Calu3 (cell line): ENCODE data around the gene PHC3. TPM values are rescaled to one million over a fixed set of nuclear protein-coding genes. Genes with fewer than 3 reads are reported as not detected.
A peak's percentile ranks its signal among the peaks of the same experiment; 100 is the strongest.

Experiments used
- BruUV-seq: library from RNA; stranded (reverse); fragments of 400-500 nt; replicated peaks from 2 replicates; lab custom pipeline; 2021; lab: Mats Ljungman, UMichigan
- CTCF ChIA-PET: fragments of 300-600 bp; sonication (Branson Sonifier 250); formaldehyde crosslinking; loops from one replicate; lab custom pipeline; 2022; ENCODE audit warnings: antibody characterized with exemption; lab: Charles Lee
- DNase-seq: peaks from one replicate; pipeline ENCODE4 v3.0.0; 2022
- H3K27ac Mint-ChIP-seq: one replicate; pipeline ENCODE4 v1.8.0; 2022; ENCODE audit warnings: mixed read lengths; ENCODE audit not compliant: unreplicated experiment
- H3K27me3 Mint-ChIP-seq: one replicate; pipeline ENCODE4 v1.8.0; 2022; ENCODE audit warnings: mixed read lengths; ENCODE audit not compliant: unreplicated experiment
- H3K36me3 Mint-ChIP-seq: one replicate; pipeline ENCODE4 v1.8.0; 2022; ENCODE audit warnings: mild to moderate bottlenecking, moderate library complexity, mixed read lengths; ENCODE audit not compliant: insufficient read depth, unreplicated experiment
- H3K4me1 Mint-ChIP-seq: one replicate; pipeline ENCODE4 v1.8.0; 2022; ENCODE audit warnings: mild to moderate bottlenecking, low read depth, mixed read lengths; ENCODE audit not compliant: unreplicated experiment
- H3K4me3 Mint-ChIP-seq: one replicate; pipeline ENCODE4 v1.8.0; 2022; ENCODE audit warnings: mild to moderate bottlenecking, low read depth, moderate library complexity, mixed read lengths; ENCODE audit not compliant: unreplicated experiment
- H3K9me3 Mint-ChIP-seq: one replicate; pipeline ENCODE4 v1.8.0; 2022; ENCODE audit warnings: low read depth, mixed read lengths; ENCODE audit not compliant: unreplicated experiment
- CTCF ChIP-seq: fragments of 200-600 bp; IDR thresholded peaks from one replicate; pipeline ENCODE4 v1.8.0; 2022; ENCODE audit warnings: antibody characterized with exemption; ENCODE audit not compliant: unreplicated experiment
- intact Hi-C: fragments of 100-400 bp; cut with micrococcal nuclease; formaldehyde crosslinking; loops from one replicate; pipeline ENCODE4 v1.10.0; 2022; ENCODE audit not compliant: unreplicated experiment
- total RNA-seq: library from RNA; stranded (reverse); gene quantifications from 2 replicates; pipeline ENCODE4 v1.2.3, GENCODE V29; 2022

Gene PHC3
- total RNA-seq, 1 experiment from 2014 or later, result 113 TPM

GRCh38 chr3:170225166-170225565, 43.6 kb upstream of the PHC3 start:
- DNase-seq, result no peak
- Mint-ChIP-seq H3K36me3 (peaks cover 31% of the 10 kb centered on the region), H3K27ac (peak overlapping the region; percentile 27), H3K9me3 (no peaks in the 10 kb centered on the region), H3K27me3 (no peaks in the 10 kb centered on the region), H3K4me1 (peaks cover 47% of the 10 kb centered on the region), H3K4me3 (peak overlapping the region; percentile 38)
- CTCF ChIA-PET, result interaction anchor here (0.5 to 0.7 kb wide), 2 partner anchors 78 to 1078 kb away, joined by 3 read pairs; no protein-coding TSS in a partner anchor
- BruUV-seq, result no TSS peak
- no peak for TF ChIP-seq CTCF
- intact Hi-C loops, result no loop called here

GRCh38 chr3:170222647-170223541, 41.4 kb upstream of the PHC3 start:
- H3K27me3 Mint-ChIP-seq, result no peaks in the 10 kb centered on the region

GRCh38 chr3:170221924-170222646, 40.6 kb upstream of the PHC3 start, which contains the start of gene PRKCI:
Gene PRKCI (plus strand): TSS chr3:170222424. CDS start chr3:170222670, 246 bp downstream.
- BruUV-seq, result TSS peak; percentile 74
- Mint-ChIP-seq H3K4me1 (peaks cover 28% of the 10 kb centered on the region), H3K27ac (peak within 1 kb of the TSS; percentile 99), H3K4me3 (peak within 1 kb of the TSS; percentile 86), H3K9me3 (no peaks in the 10 kb centered on the region), H3K27me3 (no peaks in the 10 kb centered on the region), H3K36me3 (peaks cover 31% of the 10 kb centered on the region)
- DNase-seq, result peak; percentile 99
- intact Hi-C loops, result loop anchor here (1.0 kb wide), 1 partner anchor 41 kb away; the partner anchor contains the start of gene PHC3
- no peak for TF ChIP-seq CTCF
- CTCF ChIA-PET, result interaction anchor here (0.5 to 3.7 kb wide), 6 partner anchors 11 to 42 kb away, joined by 3 to 28 read pairs (median 4); no protein-coding TSS in a partner anchor

More at GRCh38 chr3:170222647-170223541, 41.4 kb upstream of the PHC3 start:
- H3K36me3 Mint-ChIP-seq, result peaks cover 31% of the 10 kb centered on the region
- peak overlapping the region; percentile 86 for H3K4me3 Mint-ChIP-seq
- BruUV-seq, result no TSS peak
- H3K9me3 Mint-ChIP-seq, result no peaks in the 10 kb centered on the region
- peaks cover 36% of the 10 kb centered on the region for H3K4me1 Mint-ChIP-seq
- CTCF ChIA-PET, result interaction anchor here (0.5 to 3.7 kb wide), 8 partner anchors 10 to 43 kb away, joined by 3 to 28 read pairs (median 4); no protein-coding TSS in a partner anchor
- no peak for TF ChIP-seq CTCF
- DNase-seq, result peak; percentile 58
- intact Hi-C loops, result loop anchor here (1.0 kb wide), 1 partner anchor 42 kb away; the partner anchor contains the start of gene PHC3
- peak overlapping the region; percentile 99 for H3K27ac Mint-ChIP-seq

GRCh38 chr3:170220871-170221270, 39.3 kb upstream of the PHC3 start:
- Mint-ChIP-seq H3K4me1 (peaks cover 19% of the 10 kb centered on the region), H3K36me3 (peaks cover 31% of the 10 kb centered on the region), H3K9me3 (peaks cover 4% of the 10 kb centered on the region), H3K27me3 (no peaks in the 10 kb centered on the region), H3K27ac (peak overlapping the region; percentile 56), H3K4me3 (no peak overlapping the region)
- no peak for TF ChIP-seq CTCF
- no TSS peak for BruUV-seq
- intact Hi-C loops, result no loop called here
- CTCF ChIA-PET, result interaction anchor here (0.7 kb wide), 2 partner anchors 8 to 12 kb away, joined by 5 to 6 read pairs; no protein-coding TSS in a partner anchor
- DNase-seq, result no peak
